Bladder microvascular endothelial cell (primary cell): ENCODE measurements around the gene CNEP1R1. TPM values are rescaled to one million over a fixed set of nuclear protein-coding genes. Genes with fewer than 3 reads are reported as not detected.

Source experiments
- total RNA-seq: library from RNA; depleted of rRNA; stranded (reverse); fragments of >200 nt; gene quantifications from 2 replicates; pipeline ENCODE4 v1.2.3, GENCODE V29; 2014

The CNEP1R1 gene
- 20.6 and 29.8 TPM in 2 replicates for total RNA-seq

DNA sequence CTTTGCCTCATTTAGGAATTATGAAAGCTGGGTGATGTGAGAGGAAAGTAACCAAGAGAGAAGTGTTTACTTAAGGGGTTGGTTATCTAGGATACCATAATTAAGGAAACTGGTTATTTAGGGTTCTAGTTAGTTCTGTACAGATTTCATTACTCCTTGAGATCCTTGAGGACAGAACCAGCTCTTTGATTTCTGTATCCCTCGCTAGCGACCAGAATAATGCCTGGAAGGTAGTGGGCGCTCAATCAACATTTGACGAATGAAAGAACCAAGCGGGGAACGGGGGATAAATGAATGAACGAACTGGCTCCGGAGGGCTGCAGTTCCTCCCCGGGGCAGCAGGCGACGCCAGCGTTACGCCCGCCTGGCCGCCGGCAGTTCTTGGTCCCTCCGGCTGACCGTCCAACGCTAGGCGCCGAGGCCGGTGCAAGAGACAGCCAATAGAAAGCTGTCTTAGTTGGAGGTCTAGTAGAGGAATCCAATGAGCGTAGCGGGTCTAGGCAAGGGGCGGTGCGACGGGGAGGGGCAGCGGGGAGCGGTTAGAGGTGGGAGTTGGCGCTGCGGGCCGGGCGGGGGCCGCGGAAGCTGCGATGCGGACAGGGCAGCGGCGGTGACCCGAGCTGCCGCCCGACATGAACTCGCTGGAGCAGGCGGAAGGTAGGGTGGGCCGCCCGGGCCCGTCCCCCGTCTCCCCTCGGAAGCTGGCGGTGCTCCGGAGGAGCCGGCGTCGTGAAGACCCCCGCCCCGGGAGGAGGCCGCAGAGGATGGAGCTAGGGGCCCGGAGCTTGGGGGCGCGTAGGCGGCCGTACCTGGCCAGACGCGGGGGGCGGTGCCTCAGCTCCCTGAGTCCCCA, at the start of gene CNEP1R1:
Gene CNEP1R1, plus strand, starts transcription at position 542 of the 853 bp plus-strand sequence. Its CDS starts 91 bp downstream, at position 633.

GRCh38 chr16:50065624-50066481, 40.8 kb downstream of the CNEP1R1 start, which contains the start of gene HEATR3:
HEATR3 (plus strand) TSS chr16:50065970; CDS start chr16:50066132, 162 bp downstream.

Other genes with a start within 250 kb of the CNEP1R1 start
- 2.8 and 12.1 TPM in 2 replicates for gene ZNF423, start 169.1 kb upstream of the CNEP1R1 start, total RNA-seq
- 19.9 and 27.3 TPM in 2 replicates for gene HEATR3, start 40.7 kb downstream of the CNEP1R1 start, total RNA-seq
- gene TENT4B, start 128.1 kb downstream of the CNEP1R1 start, total RNA-seq: 6.3 and 12.0 TPM in 2 replicates
- gene ADCY7, start 241.3 kb downstream of the CNEP1R1 start, total RNA-seq: 1.8 and 6.1 TPM in 2 replicates